Mesothelial cell of epicardium (in vitro differentiated cells): Measurements from ENCODE around the gene ZFAND4. TPM values are rescaled to one million over a fixed set of nuclear protein-coding genes. Genes with fewer than 3 reads are reported as not detected.
A peak's percentile ranks its signal among the peaks of the same experiment; 100 is the strongest.

Source experiments
- DNase-seq, 2 experiments: peaks; one replicate each; pipeline ENCODE4 v3.0.0; 2021; ENCODE audit warnings: low spot score in 2 of 2; ENCODE audit not compliant: unreplicated experiment in 2 of 2
- H3K27ac Mint-ChIP-seq: 2 replicates; pipeline ENCODE4 v1.8.0; 2021; ENCODE audit warnings: mixed read lengths
- H3K27me3 Mint-ChIP-seq: 2 replicates; pipeline ENCODE4 v1.8.0; 2021; ENCODE audit warnings: low read depth, mixed read lengths
- H3K36me3 Mint-ChIP-seq: 2 replicates; pipeline ENCODE4 v1.8.0; 2021; ENCODE audit warnings: mixed read lengths
- H3K4me1 Mint-ChIP-seq: 2 replicates; pipeline ENCODE4 v1.8.0; 2021; ENCODE audit warnings: mixed read lengths
- H3K4me3 Mint-ChIP-seq: 2 replicates; pipeline ENCODE4 v1.8.0; 2021; ENCODE audit warnings: mild to moderate bottlenecking, moderate library complexity, mixed read lengths
- H3K9me3 Mint-ChIP-seq: 2 replicates; pipeline ENCODE4 v1.8.0; 2021; ENCODE audit warnings: mixed read lengths
- CTCF ChIP-seq: fragments of 200-600 bp; sonication (generic); IDR thresholded peaks from one replicate; pipeline ENCODE4 v1.5.0; 2021; ENCODE audit warnings: antibody characterized with exemption; ENCODE audit not compliant: unreplicated experiment
- total RNA-seq: library from RNA; stranded (reverse); gene quantifications from 3 replicates; pipeline ENCODE4 v1.2.1, GENCODE V29; 2021

Gene ZFAND4
- total RNA-seq, 1 donor from 2014 or later, result 20.2 TPM

- Mint-ChIP-seq H3K4me3 (peak overlapping the region; percentile 91), H3K27ac (peak overlapping the region; percentile 94), H3K4me1 (peaks cover 14% of the 10 kb centered on the region), H3K9me3 (peaks cover 8% of the 10 kb centered on the region), H3K36me3 (peaks cover 7% of the 10 kb centered on the region), H3K27me3 (no peaks in the 10 kb centered on the region)
- TF ChIP-seq CTCF, result no peak
- peak; percentile 90 to 94 for DNase-seq
Observed at GRCh38 chr10:45594276-45595157, 78.1 kb downstream of the ZFAND4 start.

GRCh38 chr10:45593938-45594275 lies 78.7 kb downstream of the ZFAND4 start:
- peaks cover 8% of the 10 kb centered on the region for H3K9me3 Mint-ChIP-seq
- peaks cover 11% of the 10 kb centered on the region for H3K36me3 Mint-ChIP-seq
- H3K27me3 Mint-ChIP-seq, result no peaks in the 10 kb centered on the region
- DNase-seq, result no peak
- peak overlapping the region; percentile 94 for H3K27ac Mint-ChIP-seq
- H3K4me1 Mint-ChIP-seq, result peaks cover 14% of the 10 kb centered on the region
- H3K4me3 Mint-ChIP-seq, result peak overlapping the region; percentile 91
- TF ChIP-seq CTCF, result no peak

GRCh38 chr10:45592926-45593325 lies 79.6 kb downstream of the ZFAND4 start:
- DNase-seq, result no peak
- no peak overlapping the region for H3K27ac Mint-ChIP-seq
- peaks cover 8% of the 10 kb centered on the region for H3K9me3 Mint-ChIP-seq
- no peak for TF ChIP-seq CTCF
- H3K27me3 Mint-ChIP-seq, result no peaks in the 10 kb centered on the region
- peak overlapping the region; percentile 91 for H3K4me3 Mint-ChIP-seq
- peaks cover 14% of the 10 kb centered on the region for H3K4me1 Mint-ChIP-seq
- H3K36me3 Mint-ChIP-seq, result peaks cover 14% of the 10 kb centered on the region

- no peak overlapping the region for H3K4me3 Mint-ChIP-seq
- no peak for DNase-seq
Observed at GRCh38 chr10:45592432-45592831, 80.1 kb downstream of the ZFAND4 start.

GRCh38 chr10:45591280-45591679 lies 81.3 kb downstream of the ZFAND4 start:
- H3K27ac Mint-ChIP-seq, result no peak overlapping the region
- H3K36me3 Mint-ChIP-seq, result peaks cover 23% of the 10 kb centered on the region
- H3K27me3 Mint-ChIP-seq, result no peaks in the 10 kb centered on the region
- H3K9me3 Mint-ChIP-seq, result peaks cover 20% of the 10 kb centered on the region
- DNase-seq, result no peak
- H3K4me3 Mint-ChIP-seq, result no peak overlapping the region
- peaks cover 14% of the 10 kb centered on the region for H3K4me1 Mint-ChIP-seq
- no peak for TF ChIP-seq CTCF

More at GRCh38 chr10:45592432-45592831, 80.1 kb downstream of the ZFAND4 start:
- H3K9me3 Mint-ChIP-seq, result peaks cover 12% of the 10 kb centered on the region
- H3K36me3 Mint-ChIP-seq, result peaks cover 16% of the 10 kb centered on the region
- H3K27ac Mint-ChIP-seq, result no peak overlapping the region
- H3K27me3 Mint-ChIP-seq, result no peaks in the 10 kb centered on the region
- peaks cover 14% of the 10 kb centered on the region for H3K4me1 Mint-ChIP-seq
- no peak for TF ChIP-seq CTCF
